Neural cell (in vitro differentiated cells): Measurements from ENCODE around the gene ARHGEF7.
"Not testable (repeated sequence)": the region's sequence is repeated elsewhere in the genome, so short reads cannot be mapped to it uniquely, and the experiment has no call there.

ENCODE experiments used
- CTCF ChIP-seq: fragments of 450-650 bp; IDR thresholded peaks from 2 replicates; pipeline ENCODE4 v1.5.1; 2014; ENCODE audit warnings: antibody characterized with exemption, mild to moderate bottlenecking, moderate library complexity; ENCODE audit not compliant: poor library complexity, severe bottlenecking
- EP300 ChIP-seq: fragments of 450-650 bp; conservative IDR thresholded peaks from 2 replicates; pipeline ENCODE4 v1.6.1; 2014; ENCODE audit warnings: antibody characterized with exemption, mild to moderate bottlenecking, moderate library complexity; ENCODE audit not compliant: poor library complexity, severe bottlenecking
- EZH2 ChIP-seq: fragments of 200-600, 300-800 bp; shearing (Covaris generic), sonication (generic); IDR thresholded peaks from 2 replicates; pipeline ENCODE4 v1.6.1; 2014; ENCODE audit warnings: antibody characterized with exemption, low read length, borderline replicate concordance, mild to moderate bottlenecking; ENCODE audit not compliant: insufficient read depth, poor library complexity, severe bottlenecking
- MXI1 ChIP-seq: fragments of 450-650 bp; conservative IDR thresholded peaks from 2 replicates; pipeline ENCODE4 v1.6.1; 2014; ENCODE audit warnings: antibody characterized with exemption, mild to moderate bottlenecking; ENCODE audit not compliant: poor library complexity, severe bottlenecking
- POLR2AphosphoS5 ChIP-seq: IDR thresholded peaks from 2 replicates; pipeline ENCODE4 v1.6.1; 2012
- REST ChIP-seq: IDR thresholded peaks from 2 replicates; pipeline ENCODE4 v1.6.1; 2012; ENCODE audit warnings: borderline replicate concordance
- SMC3 ChIP-seq: fragments of 450-650 bp; conservative IDR thresholded peaks from 2 replicates; pipeline ENCODE4 v1.6.1; 2014; ENCODE audit warnings: antibody characterized with exemption, mild to moderate bottlenecking, moderate library complexity; ENCODE audit not compliant: poor library complexity
- TAF1 ChIP-seq: IDR thresholded peaks from 2 replicates; pipeline ENCODE4 v1.6.1; 2012; ENCODE audit warnings: low read depth

- TF ChIP-seq CTCF, TAF1, EZH2, MXI1, POLR2AphosphoS5, SMC3, EP300, REST: not testable (repeated sequence)
Measured at GRCh38 chr13:111082769-111083168, 32.3 kb upstream of the ARHGEF7 start.
